ENCODE measurements around the gene RNF4. TPM values are rescaled to one million over a fixed set of nuclear protein-coding genes. Genes with fewer than 3 reads are reported as not detected.
"Not testable (repeated sequence)": the region's sequence is repeated elsewhere in the genome, so short reads cannot be mapped to it uniquely, and the experiment has no call there.

RNF4 gene
- total and polyA plus RNA-seq, 10 of the 15 experiments (the other 5 are each of a cell fraction or from before 2014, with no cell fraction given): 34.9 to 145 (median 76.1) TPM

DNA sequence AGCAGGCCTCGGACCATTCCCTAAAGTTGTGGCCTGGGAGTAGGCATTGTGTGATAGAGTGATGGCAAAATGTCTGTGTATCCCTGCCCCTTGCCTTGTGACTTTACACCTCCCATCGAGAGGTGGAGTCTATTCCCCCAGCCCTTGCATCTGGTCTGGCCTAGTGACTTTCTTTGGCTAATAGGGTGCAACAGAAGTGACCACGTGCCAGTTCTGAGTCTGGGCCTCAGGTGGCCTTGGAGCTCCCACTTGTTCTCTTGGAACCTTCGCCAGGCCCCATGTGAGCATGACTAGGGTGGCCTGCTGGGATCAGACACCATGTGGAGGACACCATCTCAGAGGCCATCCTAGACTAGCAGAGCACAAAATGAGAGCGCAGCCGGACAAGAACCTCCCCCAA lies 3.9 kb upstream of the RNF4 start:
- Histone ChIP-seq H3K4me2 (ENCODE audit: control insufficient read depth, insufficient read depth) (no peak overlapping the region), H3K27me3 (replicated peaks in 1 of 2; ENCODE audit: control insufficient read depth in 2 of 2, insufficient read depth in 2 of 2, low read length in 1 of 2) (no peaks in the 10 kb centered on the region; a peak in 2 of 4 replicates), H3K9me3 (replicated peaks; ENCODE audit: control insufficient read depth, insufficient read depth, low read length) (no peaks in the 10 kb centered on the region), H3K36me3 (ENCODE audit: control insufficient read depth in 2 of 2, insufficient read depth in 2 of 2, low read length in 1 of 2) (no peaks in the 10 kb centered on the region), H3K4me3 (no peak overlapping the region), H3K27ac (ENCODE audit: control insufficient read depth, insufficient read depth) (no peak overlapping the region), H2AFZ (ENCODE audit: control insufficient read depth, low read depth, low read length) (no peak overlapping the region), H4K20me1 (ENCODE audit: control insufficient read depth, insufficient read depth) (no peaks in the 10 kb centered on the region; the same call in 1 of the 2 replicates), H3K79me2 (ENCODE audit: control insufficient read depth, insufficient read depth, low read length) (peaks cover 25% of the 10 kb centered on the region), H3K9ac (ENCODE audit: control insufficient read depth, insufficient read depth, low read length) (no peak overlapping the region), H3K4me1 (ENCODE audit: control insufficient read depth, insufficient read depth, low read length) (peaks cover 4% of the 10 kb centered on the region)
- WGBS (ENCODE audit: insufficient coverage, insufficient replicate concordance, low lambda C conversion rate, missing lambda C conversion rate): 89% methylated on average over 6 of the region's 6 CpGs
- intact Hi-C loops (cut with micrococcal nuclease; ENCODE audit: unreplicated experiment): loop anchor here (5.0 kb wide), 1 partner anchor 223 kb away; the partner anchor contains the start of genes HAUS3 and POLN
- in situ Hi-C loops (cut with MboI): no loop called here
- no peak for DNase-seq (ENCODE audit: low read depth, low spot score)
- no peak for ATAC-seq
- no TSS peak for BruUV-seq (replicated peaks)
- no peak for TF ChIP-seq ATF2 (IDR thresholded peaks at IDR 0.05; ENCODE audit: low read length)
- TF ChIP-seq EED (IDR thresholded peaks at IDR 0.05; ENCODE audit: low read depth): no peak
- TF ChIP-seq STAT3 (IDR thresholded peaks at IDR 0.05; ENCODE audit: low read depth, low read length): no peak
- TF ChIP-seq KLF5 (IDR thresholded peaks at IDR 0.05; ENCODE audit: partially characterized antibody): no peak
- no peak for TF ChIP-seq BHLHE40 (IDR thresholded peaks at IDR 0.05; ENCODE audit: borderline replicate concordance in 1 of 2, low read depth in 2 of 2, low read length in 1 of 2)
- TF ChIP-seq, protein P1, sequence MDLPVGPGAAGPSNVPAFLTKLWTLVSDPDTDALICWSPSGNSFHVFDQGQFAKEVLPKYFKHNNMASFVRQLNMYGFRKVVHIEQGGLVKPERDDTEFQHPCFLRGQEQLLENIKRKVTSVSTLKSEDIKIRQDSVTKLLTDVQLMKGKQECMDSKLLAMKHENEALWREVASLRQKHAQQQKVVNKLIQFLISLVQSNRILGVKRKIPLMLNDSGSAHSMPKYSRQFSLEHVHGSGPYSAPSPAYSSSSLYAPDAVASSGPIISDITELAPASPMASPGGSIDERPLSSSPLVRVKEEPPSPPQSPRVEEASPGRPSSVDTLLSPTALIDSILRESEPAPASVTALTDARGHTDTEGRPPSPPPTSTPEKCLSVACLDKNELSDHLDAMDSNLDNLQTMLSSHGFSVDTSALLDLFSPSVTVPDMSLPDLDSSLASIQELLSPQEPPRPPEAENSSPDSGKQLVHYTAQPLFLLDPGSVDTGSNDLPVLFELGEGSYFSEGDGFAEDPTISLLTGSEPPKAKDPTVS (IDR thresholded peaks at IDR 0.05; ENCODE audit: low read depth, low read length): no peak
- no peak for TF ChIP-seq ZZZ3 (IDR thresholded peaks at IDR 0.05; ENCODE audit: control insufficient read depth, insufficient read length, low read depth)
- no peak for TF ChIP-seq GABPA (IDR thresholded peaks at IDR 0.05; ENCODE audit: low read depth)
- POLR2A ChIA-PET: interaction anchor here (1.9 kb wide), 1 partner anchor 21 kb away, joined by 8 read pairs; no protein-coding TSS in a partner anchor
- SMC1A ChIA-PET (ENCODE audit: uncharacterized antibody, unreplicated experiment): interaction anchor here (0.9 to 10.3 kb wide), 3 partner anchors 18 to 35 kb away, joined by 3 to 113 read pairs (median 4); no protein-coding TSS in a partner anchor
- no peak for FAIRE-seq
- RAD21 ChIA-PET (ENCODE audit: unreplicated experiment): interaction anchor here (1.4 to 1.5 kb wide), 2 partner anchors 71 to 245 kb away, joined by 4 to 6 read pairs; partner anchors contain the start of gene FAM193A
- CTCF ChIA-PET: interaction anchor here (0.9 to 1.9 kb wide), 7 partner anchors 17 to 245 kb away, joined by 3 to 10 read pairs (median 4); no protein-coding TSS in a partner anchor

DNA sequence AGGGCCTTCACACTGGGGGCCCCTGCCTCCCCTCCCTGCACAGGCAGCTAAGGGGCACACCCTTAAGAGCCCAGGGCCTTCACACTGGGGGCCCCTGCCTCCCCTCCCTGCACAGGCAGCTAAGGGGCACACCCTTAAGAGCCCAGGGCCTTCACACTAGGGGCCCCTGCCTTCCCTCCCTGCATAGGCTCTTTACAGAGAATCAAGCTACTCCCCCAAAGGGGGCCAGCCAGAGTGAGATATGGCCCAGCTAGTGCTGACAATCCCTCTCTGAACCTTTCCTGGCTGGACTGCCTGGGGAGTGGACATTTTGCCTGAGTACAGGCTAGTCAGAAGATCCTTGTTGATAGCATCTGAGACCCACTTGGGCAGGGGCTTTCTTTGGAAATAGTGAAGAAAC lies 3.4 kb upstream of the RNF4 start:
- H3K27ac ChIP-seq (ENCODE audit: control insufficient read depth, insufficient read depth); FAIRE-seq; H3K4me2 ChIP-seq (ENCODE audit: control insufficient read depth, insufficient read depth); H2AFZ ChIP-seq (ENCODE audit: control insufficient read depth, low read depth, low read length); ATAC-seq; H3K4me3 ChIP-seq; H3K4me1 ChIP-seq (ENCODE audit: control insufficient read depth, insufficient read depth, low read length); H3K9ac ChIP-seq (ENCODE audit: control insufficient read depth, insufficient read depth, low read length); H3K9me3 ChIP-seq (replicated peaks; ENCODE audit: control insufficient read depth, insufficient read depth, low read length); DNase-seq (ENCODE audit: low read depth, low spot score); H3K36me3 ChIP-seq (ENCODE audit: control insufficient read depth in 2 of 2, insufficient read depth in 2 of 2, low read length in 1 of 2); H3K27me3 ChIP-seq (replicated peaks in 1 of 2; ENCODE audit: control insufficient read depth in 2 of 2, insufficient read depth in 2 of 2, low read length in 1 of 2); H4K20me1 ChIP-seq (ENCODE audit: control insufficient read depth, insufficient read depth); in situ Hi-C loops (cut with MboI); BruUV-seq (replicated peaks): not testable (repeated sequence)
- ChIA-PET POLR2A (interaction anchor here (1.9 kb wide), 1 partner anchor 20 kb away, joined by 8 read pairs; no protein-coding TSS in a partner anchor), SMC1A (ENCODE audit: uncharacterized antibody, unreplicated experiment) (interaction anchor here (0.8 to 10.3 kb wide), 4 partner anchors 17 to 35 kb away, joined by 3 to 113 read pairs (median 4); no protein-coding TSS in a partner anchor), RAD21 (ENCODE audit: unreplicated experiment) (interaction anchor here (1.5 kb wide), 1 partner anchor 70 kb away, joined by 6 read pairs; the partner anchor contains the start of gene FAM193A), CTCF (interaction anchor here (0.6 to 1.9 kb wide), 6 partner anchors 24 to 245 kb away, joined by 3 to 10 read pairs (median 4); no protein-coding TSS in a partner anchor)
- peaks cover 30% of the 10 kb centered on the region for H3K79me2 ChIP-seq (ENCODE audit: control insufficient read depth, insufficient read depth, low read length)
- intact Hi-C loops (cut with micrococcal nuclease; ENCODE audit: unreplicated experiment): loop anchor here (5.0 kb wide), 1 partner anchor 223 kb away; the partner anchor contains the start of genes HAUS3 and POLN

Measured in GM12878 (cell line).